Measurements from ENCODE around the gene TUBGCP6. TPM values are rescaled to one million over a fixed set of nuclear protein-coding genes. Genes with fewer than 3 reads are reported as not detected.

TUBGCP6 gene
- total and polyA plus RNA-seq, 2 experiments from 2014 or later, result 26.2 to 31.5 TPM

GRCh38 chr22:50193621-50194020 is 51.2 kb downstream of the TUBGCP6 start:
- Histone ChIP-seq H4K20me1 (ENCODE audit: insufficient read depth, poor library complexity, severe bottlenecking) (no peaks in the 10 kb centered on the region), H3K9me3 (ENCODE audit: low read depth) (no peaks in the 10 kb centered on the region)

DNA sequence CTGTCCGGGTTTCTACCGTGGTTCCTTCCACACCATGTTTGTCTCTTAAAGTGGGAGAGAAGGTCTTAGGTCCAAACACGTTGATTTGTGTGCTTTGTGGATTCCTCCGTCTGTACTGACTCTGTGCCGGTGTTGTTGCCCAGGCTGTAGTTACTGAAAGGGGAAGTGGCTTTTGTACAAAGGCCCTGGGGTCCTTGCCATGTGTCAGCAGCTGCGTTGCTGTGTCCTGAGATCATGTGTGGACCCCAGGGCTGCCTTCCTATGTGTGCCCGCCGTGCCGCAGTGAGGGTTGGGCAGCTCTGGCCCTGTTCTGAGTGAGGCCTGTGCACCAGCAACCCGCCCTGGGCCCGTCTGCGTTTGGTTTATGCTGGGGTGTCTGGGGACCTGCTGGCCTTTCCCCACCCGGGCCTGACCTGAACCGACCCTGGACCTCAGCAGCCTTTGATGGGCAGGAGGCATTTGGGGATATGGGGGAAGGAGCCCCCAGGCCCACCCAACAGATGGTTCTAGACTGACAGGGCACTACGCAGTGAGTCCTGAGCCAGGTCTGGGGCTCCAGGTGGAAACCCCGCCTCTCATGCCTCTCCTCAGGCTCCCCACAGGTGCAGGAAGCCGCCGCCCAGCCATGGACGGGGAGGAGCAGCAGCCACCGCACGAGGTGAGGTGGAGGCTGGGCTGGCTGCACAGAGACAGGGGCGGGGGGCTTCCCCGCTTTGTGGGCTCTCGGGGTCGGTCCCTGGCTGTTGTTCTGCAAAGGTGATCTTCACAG is 52.2 kb downstream of the TUBGCP6 start:
- H3K36me3 ChIP-seq (replicated peaks; ENCODE audit: insufficient read depth, low read depth), result no peaks in the 10 kb centered on the region
- H2AFZ ChIP-seq, result no peak overlapping the region
- no peak overlapping the region for H3K27ac ChIP-seq
- no peaks in the 10 kb centered on the region for H3K9me2 ChIP-seq (replicated peaks; ENCODE audit: insufficient read depth)
- H3K27me3 ChIP-seq, result no peaks in the 10 kb centered on the region
- no peaks in the 10 kb centered on the region for H4K20me1 ChIP-seq (ENCODE audit: insufficient read depth, poor library complexity, severe bottlenecking)
- H3K4me1 ChIP-seq (ENCODE audit: insufficient read depth), result peaks cover 34% of the 10 kb centered on the region
- H3K79me2 ChIP-seq, result peaks cover 42% of the 10 kb centered on the region
- no peak for DNase-seq (ENCODE audit: low spot score)
- TF ChIP-seq CTCF (IDR thresholded peaks at IDR 0.05; ENCODE audit: poor library complexity) (no peak), EZH2phosphoT487 (IDR thresholded peaks at IDR 0.05; ENCODE audit: low read depth, severe bottlenecking, unreplicated experiment) (no peak), EZH2 (IDR thresholded peaks at IDR 0.05; ENCODE audit: borderline replicate concordance) (no peak)
- H3K4me2 ChIP-seq, result no peak overlapping the region
- H3K4me3 ChIP-seq, result no peak overlapping the region
- 87% methylated on average over 25 of the region's 25 CpGs for WGBS (ENCODE audit: low lambda C conversion rate, missing lambda C conversion rate)
- H3K9me3 ChIP-seq (ENCODE audit: low read depth), result no peaks in the 10 kb centered on the region

More at GRCh38 chr22:50193621-50194020, 51.2 kb downstream of the TUBGCP6 start:
- Histone ChIP-seq H3K36me3 (replicated peaks; ENCODE audit: insufficient read depth, low read depth) (no peaks in the 10 kb centered on the region), H3K9me2 (replicated peaks; ENCODE audit: insufficient read depth) (no peaks in the 10 kb centered on the region), H3K27ac (no peak overlapping the region), H3K4me3 (no peak overlapping the region), H2AFZ (no peak overlapping the region), H3K79me2 (peaks cover 32% of the 10 kb centered on the region), H3K27me3 (no peaks in the 10 kb centered on the region), H3K4me1 (ENCODE audit: insufficient read depth) (peaks cover 34% of the 10 kb centered on the region), H3K4me2 (no peak overlapping the region)
- DNase-seq (ENCODE audit: low spot score), result no peak
- 100% methylated on average over 5 of the region's 8 CpGs for WGBS (ENCODE audit: low lambda C conversion rate, missing lambda C conversion rate)
- no peak for TF ChIP-seq EZH2phosphoT487 (IDR thresholded peaks at IDR 0.05; ENCODE audit: low read depth, severe bottlenecking, unreplicated experiment)
- no peak for TF ChIP-seq CTCF (IDR thresholded peaks at IDR 0.05; ENCODE audit: poor library complexity)
- no peak for TF ChIP-seq EZH2 (IDR thresholded peaks at IDR 0.05; ENCODE audit: borderline replicate concordance)

GRCh38 chr22:50190941-50191741 is 53.7 kb downstream of the TUBGCP6 start:
- H2AFZ ChIP-seq, result no peak overlapping the region
- H3K27me3 ChIP-seq, result no peaks in the 10 kb centered on the region
- H3K36me3 ChIP-seq (replicated peaks; ENCODE audit: insufficient read depth, low read depth), result no peaks in the 10 kb centered on the region
- H3K4me1 ChIP-seq (ENCODE audit: insufficient read depth), result peaks cover 43% of the 10 kb centered on the region
- no peaks in the 10 kb centered on the region for H3K9me2 ChIP-seq (replicated peaks; ENCODE audit: insufficient read depth)
- peak overlapping the region; percentile 92 for H3K27ac ChIP-seq
- WGBS (ENCODE audit: low lambda C conversion rate, missing lambda C conversion rate), result 69% methylated on average over 18 of the region's 18 CpGs
- no peak overlapping the region for H3K4me3 ChIP-seq
- peak overlapping the region; percentile 80 for H3K4me2 ChIP-seq
- no peaks in the 10 kb centered on the region for H4K20me1 ChIP-seq (ENCODE audit: insufficient read depth, poor library complexity, severe bottlenecking)
- peaks cover 57% of the 10 kb centered on the region for H3K79me2 ChIP-seq
- no peaks in the 10 kb centered on the region for H3K9me3 ChIP-seq (ENCODE audit: low read depth)
- TF ChIP-seq EZH2phosphoT487 (IDR thresholded peaks at IDR 0.05; ENCODE audit: low read depth, severe bottlenecking, unreplicated experiment) (no peak), EZH2 (IDR thresholded peaks at IDR 0.05; ENCODE audit: borderline replicate concordance) (no peak), CTCF (IDR thresholded peaks at IDR 0.05; ENCODE audit: poor library complexity) (no peak)
- DNase-seq (ENCODE audit: low spot score), result no peak

Data from hepatocyte (in vitro differentiated cells).